AML-193 (cell line): ENCODE results near the gene PIK3R1.

Experiments
- DNase-seq, 2 experiments: peaks; one replicate each; lab custom pipeline; 2025; lab: John Stamatoyannopoulos, UW

Gene PIK3R1

GRCh38 chr5:68271124-68271523, 55.6 kb downstream of the PIK3R1 start:
- no peak for DNase-seq

- peak; percentile 18 to 22 for DNase-seq
Measured at GRCh38 chr5:68272289-68272688, 56.7 kb downstream of the PIK3R1 start.

- no peak for DNase-seq
Measured at GRCh38 chr5:68273717-68274409, 58.3 kb downstream of the PIK3R1 start.

GRCh38 chr5:68274847-68275651, 59.5 kb downstream of the PIK3R1 start:
- DNase-seq: no peak

GRCh38 chr5:68276740-68277139, 61.2 kb downstream of the PIK3R1 start:
- no peak for DNase-seq

- DNase-seq: no peak
Measured at GRCh38 chr5:68277431-68277830, 61.9 kb downstream of the PIK3R1 start.

GRCh38 chr5:68279984-68280383, 64.4 kb downstream of the PIK3R1 start:
- DNase-seq: no peak

GRCh38 chr5:68282001-68282400, 66.4 kb downstream of the PIK3R1 start:
- DNase-seq: no peak

- DNase-seq: no peak
Measured at GRCh38 chr5:68283766-68284165, 68.2 kb downstream of the PIK3R1 start.

GRCh38 chr5:68285075-68285840, 69.7 kb downstream of the PIK3R1 start:
- no peak for DNase-seq

- peak; percentile 51 to 58 for DNase-seq
Measured at GRCh38 chr5:68285851-68286611, 70.5 kb downstream of the PIK3R1 start.

GRCh38 chr5:68286612-68286912, 71.0 kb downstream of the PIK3R1 start:
- no peak for DNase-seq

GRCh38 chr5:68287631-68287975, 72.0 kb downstream of the PIK3R1 start:
- no peak for DNase-seq

- no peak for DNase-seq
Measured at GRCh38 chr5:68287976-68288706, 72.6 kb downstream of the PIK3R1 start.

GRCh38 chr5:68288707-68289134, 73.2 kb downstream of the PIK3R1 start:
- DNase-seq: no peak

GRCh38 chr5:68289498-68289897, 73.9 kb downstream of the PIK3R1 start:
- DNase-seq: no peak

- DNase-seq: no peak
Measured at GRCh38 chr5:68290260-68290674, 74.7 kb downstream of the PIK3R1 start.

- DNase-seq: no peak
Measured at GRCh38 chr5:68290847-68291246, 75.3 kb downstream of the PIK3R1 start.

- no peak for DNase-seq
Measured at GRCh38 chr5:68292316-68292715, 76.8 kb downstream of the PIK3R1 start.

- no peak for DNase-seq
Measured at GRCh38 chr5:68295772-68296171, 80.2 kb downstream of the PIK3R1 start.

GRCh38 chr5:68296895-68297294, 81.3 kb downstream of the PIK3R1 start:
- no peak for DNase-seq

- no peak for DNase-seq
Measured at GRCh38 chr5:68297656-68298055, 82.1 kb downstream of the PIK3R1 start.
